GM19372 (cell line): ENCODE results near the gene TBC1D14.
"Not testable (repeated sequence)": the region's sequence is repeated elsewhere in the genome, so short reads cannot be mapped to it uniquely, and the experiment has no call there.

Experiments used
- ATAC-seq: cut with Tn5 transposase; IDR thresholded peaks from one replicate; pipeline ENCODE4 v1.9.1; 2021; ENCODE audit warnings: mild to moderate bottlenecking, low read depth, moderate library complexity; ENCODE audit not compliant: unreplicated experiment

The TBC1D14 gene

DNA sequence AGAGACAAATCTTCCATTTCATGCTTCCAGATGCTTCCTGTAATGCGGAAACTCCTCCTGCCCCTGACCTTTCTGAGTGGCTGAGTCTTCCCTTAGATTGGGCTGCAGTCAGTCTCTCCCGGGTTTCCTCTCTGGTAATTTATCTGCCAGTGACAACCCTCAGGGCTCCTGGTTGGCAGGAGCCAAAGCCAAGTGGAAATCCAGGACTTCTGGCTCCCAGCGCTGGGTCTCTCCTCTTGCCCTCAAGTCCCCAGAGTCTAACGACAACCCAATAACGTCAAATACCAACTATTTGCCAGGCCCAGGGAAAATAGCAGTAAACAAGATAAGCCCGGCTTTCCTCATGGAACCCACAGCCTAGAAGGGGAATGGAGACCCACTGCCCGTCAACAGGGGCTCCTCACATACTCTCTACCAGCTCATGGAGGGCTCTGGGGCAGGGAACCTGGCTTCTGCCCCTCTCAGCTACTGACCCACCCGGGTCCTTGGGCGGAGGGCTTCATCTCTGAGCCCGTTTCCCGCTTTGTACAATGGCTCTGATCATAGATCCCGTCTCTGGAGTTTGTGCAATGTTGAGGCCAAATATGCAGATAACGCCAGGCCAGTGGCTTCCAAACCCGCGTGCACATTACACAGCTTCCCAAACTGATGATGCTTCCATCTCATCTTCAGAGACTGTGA is 1.1 kb upstream of the TBC1D14 start:
- ATAC-seq, result no peak

DNA sequence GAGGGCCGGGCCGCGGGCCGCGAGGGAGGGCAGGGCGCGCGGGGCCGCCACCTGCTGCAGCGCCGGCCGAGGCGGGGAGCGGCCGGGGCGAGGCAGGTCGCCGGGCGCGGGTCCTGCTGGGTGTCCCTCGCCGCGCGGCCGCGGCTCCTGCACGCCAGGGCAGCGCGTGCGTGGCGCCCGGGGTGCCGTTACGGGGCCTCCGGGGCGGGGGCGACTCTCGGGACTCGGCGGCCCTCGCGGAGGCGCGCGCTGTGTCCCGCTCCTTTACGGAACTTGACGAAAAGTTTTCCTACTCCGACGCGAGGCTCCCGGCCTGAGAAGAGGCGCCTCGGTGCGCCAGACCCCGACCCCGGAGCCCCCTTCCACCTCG is 329 bp downstream of the TBC1D14 start:
- ATAC-seq, result peak; percentile 32

DNA sequence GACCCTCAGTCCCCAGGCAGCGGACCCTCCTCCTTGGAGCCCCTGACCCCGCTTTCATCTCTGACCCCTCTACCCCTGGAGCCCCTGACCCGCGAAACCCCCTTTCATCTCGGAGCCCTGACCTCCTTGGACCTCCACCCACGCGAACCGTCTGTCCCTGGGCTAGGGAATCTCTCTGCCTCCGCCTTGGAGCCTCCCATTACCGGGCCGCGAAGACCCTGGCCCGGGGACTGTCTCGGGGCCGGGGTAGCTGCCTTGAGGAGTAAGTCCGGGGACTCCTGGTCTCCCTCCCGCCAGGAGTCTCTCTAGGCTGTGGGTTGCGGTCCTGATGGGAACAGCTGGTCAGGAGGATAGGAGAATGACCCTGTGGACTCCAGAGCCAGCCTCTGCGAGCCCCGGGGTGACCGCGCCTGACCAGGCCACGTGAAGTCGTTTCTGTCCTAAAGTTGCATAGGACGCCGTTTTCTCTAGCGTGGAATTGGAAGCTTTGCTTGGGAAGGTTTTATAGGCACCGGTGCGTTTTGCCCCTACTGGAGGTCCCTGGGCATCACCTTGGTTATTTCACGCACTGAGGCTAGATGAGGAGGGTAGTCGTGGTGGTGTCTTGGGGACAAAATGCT is 824 bp downstream of the TBC1D14 start:
- no peak for ATAC-seq

DNA sequence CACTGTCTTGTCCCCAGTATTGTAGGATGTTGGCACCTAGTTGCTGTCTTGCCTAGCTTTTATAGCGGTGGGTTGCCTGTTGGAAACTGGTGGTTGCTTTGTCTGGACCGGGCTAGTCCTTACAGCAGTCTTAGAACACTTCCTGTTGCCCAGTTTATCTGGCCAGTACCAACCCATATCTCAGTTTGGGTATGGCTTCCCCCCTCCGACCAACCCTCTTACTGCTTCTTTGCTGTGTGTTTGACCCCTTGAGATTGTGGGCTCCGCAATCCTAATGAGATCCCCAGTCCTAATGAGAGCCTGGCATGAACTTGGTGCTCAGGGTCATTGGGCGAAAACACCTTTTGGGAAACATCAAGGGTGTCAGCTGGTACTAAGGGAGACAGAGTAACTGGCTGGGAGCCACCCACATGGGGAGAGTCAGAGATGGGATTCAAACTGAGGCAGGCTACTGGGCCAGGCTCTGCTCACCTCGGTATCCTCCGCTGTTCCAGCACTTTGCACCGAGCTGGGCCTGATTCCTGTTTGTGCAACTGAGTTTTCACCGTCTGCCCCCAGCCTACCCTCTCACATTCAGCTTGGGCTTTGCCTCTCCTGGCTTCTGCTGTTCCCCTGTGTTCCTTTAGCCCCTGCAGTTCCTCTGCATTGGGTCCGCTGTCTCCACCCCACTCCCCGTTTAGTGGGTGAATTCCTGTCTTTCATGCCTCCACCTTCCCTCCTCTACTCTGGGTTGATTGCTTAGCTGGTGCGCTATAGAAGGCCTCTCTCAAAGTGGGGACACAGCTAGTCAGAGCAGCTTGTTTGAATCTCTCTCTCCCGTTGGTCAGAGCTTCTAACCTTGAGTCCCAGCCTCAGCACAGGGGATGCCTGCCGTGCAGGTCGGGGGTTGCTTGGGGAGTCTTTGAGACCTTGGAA is 1.6 kb downstream of the TBC1D14 start:
- no peak for ATAC-seq

DNA sequence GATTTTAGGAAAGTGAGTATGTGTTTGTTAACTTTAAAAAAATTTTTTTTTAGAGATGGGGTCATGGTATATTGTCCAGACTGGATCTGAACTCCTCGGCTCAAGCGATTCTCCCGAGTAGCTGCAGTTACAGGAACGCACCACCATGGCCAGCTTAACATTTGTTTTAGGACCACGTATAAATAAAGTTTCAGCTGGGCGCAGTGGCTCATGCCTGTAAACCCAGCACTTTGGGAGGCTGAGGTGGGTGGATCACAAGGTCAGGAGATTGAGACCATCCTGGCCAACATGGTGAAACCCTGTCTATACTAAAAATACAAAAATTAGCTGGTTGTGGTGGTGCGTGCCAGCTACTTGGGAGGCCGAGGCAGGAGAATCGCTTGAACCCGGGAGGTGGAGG is 2.3 kb downstream of the TBC1D14 start:
- not testable (repeated sequence) for ATAC-seq

DNA sequence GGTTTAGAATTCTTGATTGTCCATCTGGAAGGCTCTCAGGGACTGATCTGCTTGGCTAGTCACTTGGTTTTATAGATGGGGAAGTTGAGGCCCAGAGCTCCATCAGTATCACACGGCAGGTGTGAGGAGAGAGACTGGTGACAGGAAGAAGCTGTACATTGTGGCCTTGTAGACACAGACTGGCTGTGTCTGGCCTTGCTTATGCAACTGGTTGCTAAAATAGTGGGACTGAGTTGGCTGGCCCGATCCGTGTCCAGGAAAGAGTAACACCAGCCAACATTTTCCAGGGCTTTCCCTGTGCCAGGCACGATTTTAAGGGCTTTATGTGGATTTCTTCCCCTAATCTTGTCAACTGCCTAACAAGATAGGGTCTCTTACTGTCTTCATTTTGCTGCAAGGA is 2.8 kb downstream of the TBC1D14 start:
- ATAC-seq, result no peak

DNA sequence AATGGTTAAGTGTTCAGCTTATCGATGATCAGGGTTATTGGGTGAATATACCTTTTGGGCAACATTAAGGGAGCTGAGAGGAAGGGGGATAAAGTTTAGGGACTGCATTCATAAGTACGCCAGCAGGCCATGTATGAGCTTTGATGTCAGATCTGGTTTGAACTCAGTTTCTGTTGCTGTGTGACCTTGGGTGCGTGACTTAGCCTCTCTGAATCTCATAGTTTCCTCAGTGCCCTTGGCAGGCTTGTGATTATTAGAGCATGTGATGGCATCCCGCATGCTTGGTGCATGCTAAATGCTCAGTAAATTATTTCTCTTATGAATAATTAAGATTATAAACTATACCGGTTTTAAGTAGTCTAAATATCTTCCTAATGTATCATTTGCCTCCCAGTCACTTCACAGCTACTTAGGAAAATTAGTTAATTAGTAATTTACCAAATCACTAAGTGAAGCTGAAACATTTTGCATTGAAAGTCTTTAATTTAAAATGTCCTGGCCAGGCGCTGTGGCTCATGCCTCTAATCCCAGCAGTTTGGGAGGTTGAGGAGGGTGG is 3.8 kb downstream of the TBC1D14 start:
- no peak for ATAC-seq

DNA sequence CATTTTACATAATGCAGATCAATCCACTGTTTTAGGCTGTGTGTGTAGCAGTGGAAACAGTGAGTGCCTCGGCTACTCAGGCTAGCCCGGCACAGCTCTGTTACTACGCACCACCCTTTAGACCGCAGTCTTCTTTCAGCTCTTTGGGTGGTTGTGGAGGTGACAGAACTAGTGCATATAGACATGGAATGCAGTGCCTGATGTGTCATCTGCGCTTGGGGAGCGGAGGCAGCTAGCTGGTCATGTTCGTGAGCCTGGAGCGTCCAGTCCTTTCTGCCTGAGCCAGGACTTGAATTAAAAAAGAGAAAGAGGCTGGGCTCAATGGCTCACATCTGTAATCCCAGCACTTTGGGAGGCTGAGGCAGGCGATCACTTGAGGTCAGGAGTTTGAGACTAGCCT is 4.8 kb downstream of the TBC1D14 start:
- ATAC-seq, result no peak

DNA sequence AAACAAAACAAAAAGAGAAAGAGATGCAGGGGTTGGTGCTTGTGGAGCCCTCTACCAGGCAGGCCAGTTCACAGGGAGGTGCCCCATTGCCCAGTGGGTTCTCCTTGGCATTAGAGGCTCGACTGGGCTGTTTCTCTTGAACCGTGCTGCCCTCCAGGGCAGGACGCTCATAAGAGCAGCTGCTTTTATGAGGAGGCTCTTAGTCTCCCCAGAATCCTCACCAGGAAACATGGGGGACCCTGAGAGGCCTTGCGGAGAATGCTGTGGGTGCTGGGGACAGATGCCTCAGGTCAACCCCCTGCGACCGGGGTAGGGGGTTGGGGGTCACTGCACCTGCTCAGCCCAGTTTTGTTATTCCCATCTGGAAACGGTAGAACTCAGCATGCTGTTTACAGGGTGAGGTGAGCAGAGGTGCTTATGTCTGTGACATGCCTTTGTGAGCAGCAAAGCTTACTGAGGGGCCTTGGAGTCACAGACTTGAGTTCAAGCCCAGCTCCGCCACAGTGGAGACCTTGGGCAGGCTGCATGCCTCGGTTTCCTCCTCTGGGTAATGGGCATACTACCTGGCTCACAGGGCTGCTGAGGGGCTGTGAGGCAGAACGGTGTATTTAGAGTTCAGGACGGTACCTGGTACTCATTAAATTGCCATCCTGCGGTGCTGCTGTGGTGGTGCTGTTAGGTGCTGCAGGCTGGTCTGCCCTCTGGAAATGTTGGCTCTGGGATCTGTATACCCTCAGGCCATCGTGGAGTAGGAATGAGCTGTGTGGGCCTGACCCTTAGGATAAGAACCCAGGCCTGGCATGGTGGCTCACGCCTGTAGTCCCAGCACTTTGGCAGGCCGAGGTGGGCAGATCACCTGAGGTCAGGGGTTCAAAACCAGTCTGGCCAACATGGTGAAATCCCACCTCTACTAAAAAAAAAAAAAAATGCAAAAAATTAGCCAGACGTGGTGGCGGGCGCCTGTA is 5.7 kb downstream of the TBC1D14 start:
- ATAC-seq, result no peak

DNA sequence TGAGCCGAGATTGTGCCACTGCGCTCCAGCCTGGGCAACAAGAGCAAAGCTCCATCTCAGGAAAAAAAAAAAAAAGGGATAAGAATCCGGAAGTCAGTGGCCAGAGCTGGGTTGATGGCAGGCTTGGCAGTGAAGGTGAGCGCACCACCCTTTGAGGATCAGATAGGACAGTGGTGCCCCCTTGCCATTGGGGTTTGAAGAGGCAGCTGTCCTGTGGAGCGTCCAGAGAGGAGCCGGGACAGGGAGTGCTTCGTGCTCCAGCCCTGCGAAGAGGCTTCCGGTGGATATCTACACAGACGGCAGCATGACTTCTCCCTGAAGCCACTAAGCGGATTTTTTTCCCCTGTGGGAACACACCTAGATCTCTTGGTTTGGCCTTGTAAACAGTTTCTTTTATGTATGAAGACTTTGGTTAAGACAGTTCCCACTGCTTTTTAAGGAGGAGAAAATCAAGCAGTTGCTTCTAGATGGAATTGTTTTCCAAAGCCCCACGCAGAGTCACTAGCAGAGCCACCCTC is 6.5 kb downstream of the TBC1D14 start:
- no peak for ATAC-seq

DNA sequence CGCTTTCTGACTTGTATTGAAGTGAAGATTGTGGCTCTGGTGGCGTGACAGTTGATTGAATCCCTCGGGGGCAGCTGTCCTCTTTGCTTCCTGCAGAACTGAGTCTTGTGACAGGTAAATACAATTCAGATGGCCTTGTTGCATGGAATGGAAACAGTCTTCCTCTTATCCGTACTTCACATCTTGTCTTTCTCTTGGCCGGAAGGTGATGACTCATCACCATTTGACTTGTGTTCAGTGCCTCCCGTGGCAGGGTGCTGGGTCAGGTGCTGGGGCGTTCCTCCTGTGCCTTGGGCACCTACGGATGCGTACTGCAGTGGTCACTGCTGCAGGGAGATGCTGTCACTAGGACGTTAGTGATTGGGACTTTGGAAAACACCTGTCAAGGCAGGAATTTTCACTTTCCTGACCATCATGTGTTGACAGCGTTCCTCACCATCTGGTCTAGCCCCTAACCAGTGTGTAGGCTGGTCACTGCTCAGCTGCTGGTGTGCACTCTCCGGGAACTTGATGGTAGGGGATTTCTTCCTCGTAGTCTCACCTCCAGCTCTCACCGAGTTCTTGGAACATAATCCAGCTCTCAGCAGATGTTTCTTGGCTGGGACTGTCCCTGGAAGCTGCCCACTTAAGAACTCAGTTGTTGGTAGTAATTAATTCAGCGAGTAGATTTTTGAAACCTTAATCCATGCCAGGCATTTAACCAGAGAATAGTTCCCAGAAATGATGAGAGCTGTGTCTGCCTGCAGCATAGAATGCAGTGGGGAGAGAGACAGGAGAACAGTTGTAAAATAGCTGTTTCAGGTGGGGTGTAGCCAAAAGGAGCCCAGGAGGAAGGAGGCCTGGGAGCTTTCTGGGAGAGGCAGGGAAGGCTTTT is 7.2 kb downstream of the TBC1D14 start:
- peak; percentile 50 for ATAC-seq

DNA sequence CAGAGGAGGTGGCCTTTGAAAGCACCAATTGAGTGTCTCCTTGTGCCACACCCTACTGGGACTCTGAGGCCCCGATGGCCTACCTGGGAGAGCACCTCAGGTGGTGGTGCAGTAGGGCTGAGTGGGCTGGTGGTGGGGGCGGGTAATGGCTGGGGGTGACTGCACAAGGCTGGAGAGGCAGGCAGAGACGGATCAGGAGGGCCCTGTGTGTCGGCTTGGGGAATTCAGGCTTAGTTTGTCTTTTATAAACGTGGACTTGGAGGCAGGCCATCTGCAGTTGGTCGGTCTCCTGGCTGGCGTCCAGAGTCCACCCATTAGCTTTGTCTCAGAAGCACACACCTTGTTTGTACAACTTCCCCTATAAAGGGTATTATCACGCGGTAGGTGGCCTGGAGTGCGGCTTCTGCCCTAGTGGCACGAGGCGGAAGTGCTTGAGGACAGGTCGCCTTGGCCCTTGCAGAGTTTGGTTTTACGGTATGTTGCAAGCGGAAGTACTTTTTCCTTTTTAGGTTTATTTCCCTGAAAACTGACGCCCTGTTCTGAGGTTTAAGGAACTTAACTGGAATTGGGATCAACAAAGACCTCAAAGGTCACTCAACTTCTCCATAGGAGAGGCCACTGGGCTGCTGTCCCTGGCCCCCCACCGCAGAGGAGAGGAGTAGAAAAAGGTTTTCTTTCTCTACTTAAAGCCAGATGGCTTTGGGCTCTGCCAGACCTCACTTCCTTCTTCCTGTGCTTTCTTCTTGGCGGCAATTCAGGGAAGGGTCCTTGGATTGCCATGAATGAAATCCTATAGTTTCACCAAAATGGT is 8.0 kb downstream of the TBC1D14 start:
- peak; percentile 64 for ATAC-seq

DNA sequence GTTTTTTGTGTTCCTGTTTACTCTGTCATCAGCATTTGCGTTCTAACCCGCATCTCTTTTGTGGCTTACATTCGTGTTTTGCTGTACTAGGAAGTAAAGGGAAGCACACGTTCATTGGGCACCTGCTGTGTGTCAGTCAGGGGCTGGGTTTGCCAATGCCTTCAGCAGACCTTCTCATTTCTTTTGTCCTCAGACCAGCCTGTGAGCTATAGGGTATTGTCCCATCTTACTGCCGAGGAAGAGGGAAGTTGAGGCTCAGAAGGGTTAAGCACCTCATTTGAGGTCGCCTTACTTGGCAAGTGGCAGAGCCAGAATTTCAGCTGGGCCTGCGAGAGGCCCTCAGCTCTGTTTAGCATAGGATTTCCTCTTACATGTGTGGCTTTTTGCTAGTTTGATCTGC is 8.7 kb downstream of the TBC1D14 start:
- no peak for ATAC-seq

DNA sequence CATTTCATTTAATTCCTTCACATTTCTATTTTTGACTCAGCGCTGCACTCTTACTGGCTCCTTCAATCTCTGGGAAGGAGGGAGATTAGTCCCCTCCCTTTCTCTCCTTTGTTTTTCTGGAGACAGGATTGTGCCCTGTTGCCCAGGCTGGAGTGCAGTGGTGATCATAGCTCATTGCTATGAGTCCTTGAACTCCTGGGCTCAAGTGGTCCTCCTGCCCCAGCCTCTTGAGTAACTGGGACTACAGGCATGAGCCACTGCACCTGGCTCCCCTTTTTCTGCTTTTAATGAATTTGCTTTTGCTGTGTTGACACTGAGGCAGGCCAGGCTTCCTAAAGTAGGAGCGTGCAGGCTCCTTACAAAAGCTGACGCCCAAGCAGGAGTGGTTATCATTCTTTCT is 10.5 kb downstream of the TBC1D14 start:
- no peak for ATAC-seq

DNA sequence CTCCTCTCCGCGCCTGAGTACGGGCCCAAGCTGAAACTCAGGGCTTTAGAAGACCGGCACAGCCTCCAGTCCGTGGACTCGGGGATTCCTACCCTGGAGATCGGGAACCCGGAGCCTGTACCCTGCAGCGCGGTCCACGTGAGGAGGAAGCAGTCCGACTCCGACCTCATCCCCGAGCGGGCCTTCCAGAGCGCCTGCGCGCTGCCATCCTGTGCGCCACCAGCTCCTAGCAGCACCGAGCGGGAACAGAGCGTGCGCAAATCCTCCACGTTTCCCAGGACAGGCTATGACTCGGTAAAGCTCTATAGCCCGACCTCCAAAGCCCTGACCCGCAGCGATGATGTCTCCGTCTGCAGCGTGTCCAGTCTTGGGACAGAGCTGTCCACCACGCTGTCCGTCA is 13.9 kb downstream of the TBC1D14 start:
- no peak for ATAC-seq

DNA sequence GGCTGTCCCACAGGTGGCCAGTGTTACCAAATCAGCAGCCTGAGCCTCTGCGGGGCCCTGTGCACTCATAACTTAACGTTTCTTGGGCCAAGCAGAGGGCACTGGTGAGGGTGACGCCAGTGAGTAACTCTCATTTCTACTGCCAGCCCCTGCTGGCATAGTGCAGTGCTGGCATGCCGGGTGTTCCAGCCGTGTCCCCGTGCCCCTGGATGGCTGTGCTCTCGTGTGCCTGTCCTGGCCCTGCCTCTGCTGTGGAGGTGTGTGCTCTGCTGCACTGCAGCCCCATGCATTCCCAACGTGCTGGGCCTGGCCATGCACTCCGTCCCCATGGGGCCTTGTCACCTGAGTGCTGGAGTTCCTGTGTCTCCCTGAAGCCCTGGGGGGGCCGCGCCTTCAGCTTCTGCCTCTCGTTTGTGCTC is 14.7 kb downstream of the TBC1D14 start:
- ATAC-seq, result no peak

DNA sequence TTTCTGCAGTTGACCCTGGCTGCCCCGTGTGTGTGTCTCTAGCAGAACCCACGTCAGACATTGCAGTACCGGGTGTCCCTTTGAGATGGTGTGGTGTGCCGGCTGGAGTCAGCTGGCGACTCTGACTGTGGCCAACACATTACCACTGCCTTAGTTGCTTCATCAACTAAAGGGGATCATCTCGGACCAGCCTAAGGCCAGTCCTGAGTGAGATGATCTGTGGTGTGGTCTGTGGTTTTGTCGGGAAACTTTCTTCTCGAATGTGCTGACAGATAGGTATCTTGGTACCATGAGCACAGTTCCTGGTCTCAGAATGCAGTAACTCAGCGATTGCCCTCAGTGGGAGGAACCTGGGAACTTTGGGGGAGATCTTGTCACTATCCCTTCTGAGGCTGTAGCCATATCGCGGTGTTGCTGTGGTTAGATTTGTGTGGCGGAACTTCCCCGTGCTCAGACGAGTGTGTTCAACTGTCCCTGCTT is 15.8 kb downstream of the TBC1D14 start:
- ATAC-seq, result no peak

DNA sequence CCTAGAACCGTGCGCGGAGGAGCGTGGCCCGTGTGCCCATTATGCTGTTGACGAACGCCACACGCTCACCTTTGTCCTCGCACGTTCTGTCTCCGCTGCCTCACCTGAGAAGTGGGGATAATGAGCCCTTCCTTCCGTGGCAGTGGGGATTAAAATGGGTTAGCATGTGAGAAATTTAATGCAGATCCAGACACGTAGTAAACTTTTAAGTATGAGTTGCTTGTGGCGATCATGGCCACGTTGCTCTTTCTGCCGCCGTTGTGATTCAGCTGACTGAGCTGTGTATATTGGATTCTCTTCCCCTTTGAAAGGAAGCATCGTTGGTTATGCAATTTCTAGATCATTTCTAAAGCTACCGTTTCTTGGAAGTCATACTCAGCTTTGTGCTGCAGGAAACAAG is 16.5 kb downstream of the TBC1D14 start:
- ATAC-seq, result no peak
